OCI-LY1 (cell line): ENCODE data around the gene CD58.

Experiments
- H2AFZ ChIP-seq: fragments of 200-600 bp; sonication (generic), shearing (Covaris generic); 2 replicates; pipeline ENCODE4 v1.6.0; 2014; ENCODE audit warnings: antibody characterized with exemption, mild to moderate bottlenecking, low read length
- H3F3A ChIP-seq: fragments of 200-600 bp; sonication (generic), shearing (Covaris generic); 2 replicates; pipeline ENCODE4 v1.6.0; 2014; ENCODE audit warnings: mild to moderate bottlenecking, antibody characterized with exemption, low read length, moderate library complexity; ENCODE audit not compliant: insufficient read depth
- H3K27ac ChIP-seq: fragments of 200-600 bp; sonication (generic); 2 replicates; pipeline ENCODE4 v1.5.1; 2014; ENCODE audit warnings: low read length, mixed run types, mild to moderate bottlenecking, low read depth; ENCODE audit not compliant: poor library complexity, severe bottlenecking
- H3K27me3 ChIP-seq: fragments of 200-600 bp; sonication (generic); 2 replicates; pipeline ENCODE4 v1.6.0; 2014; ENCODE audit warnings: antibody characterized with exemption, mild to moderate bottlenecking, low read length, moderate library complexity; ENCODE audit not compliant: insufficient read depth
- H3K36me3 ChIP-seq: fragments of 200-600 bp; sonication (generic); 2 replicates; pipeline ENCODE4 v1.6.1; 2014; ENCODE audit warnings: mild to moderate bottlenecking, antibody characterized with exemption, low read length, moderate library complexity, mixed read lengths; ENCODE audit not compliant: insufficient read depth
- H3K4me1 ChIP-seq: fragments of 200-600 bp; sonication (generic); 2 replicates; pipeline ENCODE4 v1.5.1; 2014; ENCODE audit warnings: mild to moderate bottlenecking, low read length, moderate library complexity; ENCODE audit not compliant: insufficient read depth, severe bottlenecking
- H3K4me2 ChIP-seq: fragments of 200-600 bp; sonication (generic), shearing (Covaris generic); 2 replicates; pipeline ENCODE4 v1.6.1; 2014; ENCODE audit warnings: low read length
- H3K4me3 ChIP-seq: fragments of 200-600 bp; sonication (generic); 2 replicates; pipeline ENCODE4 v1.5.1; 2014; ENCODE audit warnings: low read length, low read depth, mild to moderate bottlenecking, mixed read lengths; ENCODE audit not compliant: poor library complexity, severe bottlenecking
- H3K79me2 ChIP-seq: fragments of 200-600 bp; shearing (Covaris generic); 2 replicates; pipeline ENCODE4 v1.6.1; 2016; ENCODE audit warnings: mixed run types, low read length, mixed read lengths; ENCODE audit not compliant: insufficient read depth
- H3K9ac ChIP-seq: fragments of 200-600 bp; sonication (generic), shearing (Covaris generic); 2 replicates; pipeline ENCODE4 v1.6.1; 2014; ENCODE audit warnings: mild to moderate bottlenecking, low read length, mixed read lengths
- H3K9me2 ChIP-seq: fragments of 200-600 bp; sonication (generic), shearing (Covaris generic); 2 replicates; pipeline ENCODE4 v1.6.1; 2014; ENCODE audit warnings: low read depth, mild to moderate bottlenecking, low read length, mixed read lengths
- H3K9me3 ChIP-seq: fragments of 200-600 bp; shearing (Covaris generic); 2 replicates; pipeline ENCODE4 v1.6.1; 2014; ENCODE audit warnings: low read length, mixed read lengths
- H4K20me1 ChIP-seq: fragments of 200-600 bp; sonication (generic), shearing (Covaris generic); 2 replicates; pipeline ENCODE4 v1.6.0; 2016; ENCODE audit warnings: mild to moderate bottlenecking, low read length; ENCODE audit not compliant: insufficient read depth
- CTCF ChIP-seq: fragments of 200-600 bp; sonication (generic), shearing (Covaris generic); IDR thresholded peaks from 2 replicates; pipeline ENCODE4 v1.5.1; 2017; ENCODE audit warnings: mild to moderate bottlenecking, antibody characterized with exemption, low read length, moderate library complexity, mixed read lengths
- EZH2 ChIP-seq: fragments of 200-600 bp; sonication (generic), shearing (Covaris generic); IDR thresholded peaks from 2 replicates; pipeline ENCODE4 v1.8.0; 2017; ENCODE audit warnings: borderline replicate concordance, mixed run types, mild to moderate bottlenecking, antibody characterized with exemption, low read length, moderate library complexity, mixed read lengths

The CD58 gene

GRCh38 chr1:116481934-116482333 lies 88.9 kb downstream of the CD58 start:
- H3K4me3 ChIP-seq = no peak overlapping the region
- no peak overlapping the region for H2AFZ ChIP-seq
- no peak overlapping the region for H3K27ac ChIP-seq
- no peak overlapping the region for H3K4me2 ChIP-seq
- H3K36me3 ChIP-seq = no peaks in the 10 kb centered on the region
- H3K79me2 ChIP-seq = no peaks in the 10 kb centered on the region
- no peaks in the 10 kb centered on the region for H3K4me1 ChIP-seq
- no peaks in the 10 kb centered on the region for H3K9me3 ChIP-seq
- H4K20me1 ChIP-seq = no peaks in the 10 kb centered on the region
- TF ChIP-seq EZH2 (no peak), CTCF (no peak)
- no peaks in the 10 kb centered on the region for H3F3A ChIP-seq
- H3K27me3 ChIP-seq = no peaks in the 10 kb centered on the region
- no peaks in the 10 kb centered on the region for H3K9me2 ChIP-seq
- no peak overlapping the region for H3K9ac ChIP-seq

- no peaks in the 10 kb centered on the region for H3K79me2 ChIP-seq
- no peaks in the 10 kb centered on the region for H3F3A ChIP-seq
- no peaks in the 10 kb centered on the region for H3K9me2 ChIP-seq
- no peak overlapping the region for H3K4me3 ChIP-seq
- H3K36me3 ChIP-seq = no peaks in the 10 kb centered on the region
- no peak overlapping the region for H3K4me2 ChIP-seq
- no peak overlapping the region for H3K9ac ChIP-seq
- TF ChIP-seq EZH2 = no peak
- no peak for TF ChIP-seq CTCF
- H3K9me3 ChIP-seq = no peaks in the 10 kb centered on the region
- H4K20me1 ChIP-seq = no peaks in the 10 kb centered on the region
- H3K27me3 ChIP-seq = no peaks in the 10 kb centered on the region
- H2AFZ ChIP-seq = no peak overlapping the region
- H3K4me1 ChIP-seq = no peaks in the 10 kb centered on the region
- no peak overlapping the region for H3K27ac ChIP-seq
These were observed 92.2 kb downstream of the CD58 start for GRCh38 chr1:116478621-116479020.

DNA sequence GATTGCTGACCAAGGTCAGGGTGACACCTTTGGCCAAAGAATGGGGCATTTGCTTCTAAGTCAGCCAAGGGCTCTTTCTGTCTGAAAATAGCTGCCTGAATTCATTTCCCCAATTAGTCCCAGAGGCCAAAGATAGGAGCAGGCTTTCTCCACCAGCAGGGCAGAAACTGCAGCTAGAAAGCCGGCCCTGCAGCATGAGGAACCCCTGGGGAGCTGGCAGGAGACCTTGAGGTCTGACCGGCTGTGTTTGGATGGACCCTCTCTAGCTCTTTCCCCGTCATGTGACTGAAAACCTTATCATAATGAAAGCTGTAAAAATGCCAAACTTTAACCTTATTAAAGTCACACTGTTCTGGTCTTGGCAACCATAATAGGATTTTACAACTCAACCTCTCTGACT lies 93.4 kb downstream of the CD58 start:
- H3K27ac ChIP-seq = no peak overlapping the region
- H2AFZ ChIP-seq = no peak overlapping the region
- H3K79me2 ChIP-seq = no peaks in the 10 kb centered on the region

More for the DNA sequence above, 93.4 kb downstream of the CD58 start:
- Histone ChIP-seq H3K9me3 (no peaks in the 10 kb centered on the region), H4K20me1 (no peaks in the 10 kb centered on the region), H3K27me3 (no peaks in the 10 kb centered on the region), H3K4me1 (no peaks in the 10 kb centered on the region), H3K9me2 (no peaks in the 10 kb centered on the region), H3K9ac (no peak overlapping the region), H3F3A (no peaks in the 10 kb centered on the region), H3K36me3 (no peaks in the 10 kb centered on the region), H3K4me2 (no peak overlapping the region), H3K4me3 (no peak overlapping the region)
- TF ChIP-seq EZH2 (no peak), CTCF (no peak)
